Activated CD4-positive, alpha-beta T cell treated with anti-CD3 and anti-CD28 coated beads, Interleukin-2, Interleukin-6, amounts not matched to agents 100 ng/mL and 50 ng/mL, durations not matched to agents 16 hours and 8 hours (primary cell): ENCODE results near the gene GOLGB1.
A peak's percentile ranks its signal among the peaks of the same experiment; 100 is the strongest.
"Not testable (repeated sequence)": the region's sequence is repeated elsewhere in the genome, so short reads cannot be mapped to it uniquely, and the experiment has no call there.

ENCODE experiments used
- DNase-seq: peaks from one replicate; pipeline ENCODE4 v3.0.0-alpha.2; 2020

Gene GOLGB1

DNA sequence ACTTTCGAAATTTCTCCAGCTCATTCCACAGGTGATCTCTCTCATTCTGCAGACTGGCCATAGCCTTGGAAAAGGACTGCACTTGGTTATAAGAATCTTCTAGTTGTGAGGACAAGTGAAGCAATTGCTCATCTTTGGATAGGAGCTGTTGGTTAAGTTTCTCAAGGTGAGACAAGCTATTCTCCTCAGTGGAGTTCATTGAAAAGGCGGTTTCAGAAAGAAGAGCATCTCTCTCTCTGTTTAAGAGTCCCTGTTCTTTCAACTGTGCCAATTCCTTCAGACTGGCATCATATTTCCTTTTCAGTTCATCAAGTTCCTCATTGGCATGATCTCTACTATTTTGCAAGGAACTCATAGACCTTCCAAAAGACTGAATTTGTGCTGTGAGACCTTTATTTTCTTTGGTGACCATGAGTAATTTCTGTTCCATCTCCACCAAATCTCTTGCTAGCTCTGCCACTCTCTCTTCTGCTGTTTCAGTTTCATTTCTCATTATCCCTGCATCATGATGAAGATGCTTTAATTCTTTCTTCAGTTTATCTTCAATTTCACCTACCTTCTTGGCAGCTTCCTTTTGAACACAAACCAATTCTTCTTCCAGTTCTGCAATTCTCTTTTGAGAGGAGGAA, 58.6 kb downstream of the GOLGB1 start:
- DNase-seq, result peak; percentile 56

GRCh38 chr3:121688747-121689146, 60.8 kb downstream of the GOLGB1 start:
- DNase-seq, result not testable (repeated sequence)

- DNase-seq, result no peak
Measured at GRCh38 chr3:121681792-121682191, 67.7 kb downstream of the GOLGB1 start.

GRCh38 chr3:121677141-121677540, 72.4 kb downstream of the GOLGB1 start:
- peak; percentile 31 for DNase-seq

GRCh38 chr3:121670676-121671075, 78.9 kb downstream of the GOLGB1 start:
- DNase-seq, result no peak

DNA sequence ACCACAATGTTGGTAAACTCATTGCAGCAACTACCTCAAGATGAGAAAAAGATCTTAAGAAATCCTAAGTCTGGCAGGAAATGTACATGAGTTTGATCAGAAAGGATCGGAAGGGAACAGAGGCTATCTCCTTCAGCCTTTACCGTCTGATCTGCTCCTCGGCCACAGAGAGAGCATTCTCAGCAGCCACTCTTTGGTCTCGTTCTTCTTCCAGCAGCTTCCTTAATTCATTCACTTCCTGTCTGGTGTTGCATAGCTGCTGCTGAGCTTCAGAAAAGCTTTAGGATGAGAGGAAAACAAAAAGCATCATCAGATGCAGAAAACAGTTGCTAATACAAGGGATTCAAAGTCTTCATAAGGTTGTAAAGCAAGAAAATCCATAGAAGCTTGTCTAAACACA, 82.2 kb downstream of the GOLGB1 start:
- DNase-seq, result no peak

DNA sequence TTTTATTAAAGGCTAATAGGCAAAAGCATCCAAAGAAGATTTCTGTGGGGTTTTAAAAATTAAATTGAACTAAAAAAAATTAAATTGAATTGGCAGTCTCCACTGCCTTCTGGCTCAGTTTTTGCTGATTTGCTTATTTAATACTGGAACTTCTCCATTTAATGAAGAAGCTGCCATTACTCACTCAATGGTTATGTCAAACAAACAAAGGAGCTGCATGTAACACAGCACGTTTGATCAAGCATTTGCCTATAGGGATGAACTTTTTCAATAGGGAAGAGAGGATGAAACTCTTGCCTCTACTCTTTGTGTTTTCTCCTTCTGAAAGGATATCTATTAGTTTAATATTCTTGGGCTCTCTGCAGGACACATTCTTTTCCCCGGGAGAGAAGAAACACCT, 84.1 kb downstream of the GOLGB1 start:
- no peak for DNase-seq

- DNase-seq, result no peak
Measured at GRCh38 chr3:121663171-121663847, 86.2 kb downstream of the GOLGB1 start.

DNA sequence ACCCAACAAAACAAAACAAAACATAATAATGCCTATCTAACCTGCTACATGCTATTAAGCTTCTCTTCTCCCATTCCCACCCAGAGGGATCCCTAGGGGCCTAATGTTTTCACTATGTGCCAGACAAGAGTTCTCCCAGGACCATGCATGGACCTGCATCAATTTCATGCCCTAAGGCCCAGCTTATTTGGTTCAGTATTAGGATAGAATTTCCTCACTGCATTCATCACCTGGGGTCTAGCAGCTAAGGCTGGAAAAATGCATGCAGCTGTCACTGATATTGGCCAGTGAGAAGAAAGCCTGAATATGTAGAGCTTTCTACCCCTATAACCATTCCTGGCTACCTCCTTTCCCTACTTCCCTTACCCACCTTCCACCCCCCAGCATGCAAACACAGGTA, 86.8 kb downstream of the GOLGB1 start:
- no peak for DNase-seq

GRCh38 chr3:121661376-121661775, 88.2 kb downstream of the GOLGB1 start:
- DNase-seq, result no peak

GRCh38 chr3:121660356-121661171, 89.0 kb downstream of the GOLGB1 start, which contains the start of gene HCLS1:
Gene HCLS1 (minus strand): TSS chr3:121660903. CDS start chr3:121658347, 2,556 bp downstream.
- peak; percentile 84 for DNase-seq

- DNase-seq, result no peak
Measured at GRCh38 chr3:121659586-121659985, 90.0 kb downstream of the GOLGB1 start.

GRCh38 chr3:121658716-121659435, 90.7 kb downstream of the GOLGB1 start:
- DNase-seq, result no peak

- DNase-seq, result peak; percentile 72
Measured at GRCh38 chr3:121654493-121655385, 94.8 kb downstream of the GOLGB1 start.

GRCh38 chr3:121651684-121652083, 97.9 kb downstream of the GOLGB1 start:
- no peak for DNase-seq

GRCh38 chr3:121649645-121650044, 99.9 kb downstream of the GOLGB1 start:
- DNase-seq, result peak; percentile 19

DNA sequence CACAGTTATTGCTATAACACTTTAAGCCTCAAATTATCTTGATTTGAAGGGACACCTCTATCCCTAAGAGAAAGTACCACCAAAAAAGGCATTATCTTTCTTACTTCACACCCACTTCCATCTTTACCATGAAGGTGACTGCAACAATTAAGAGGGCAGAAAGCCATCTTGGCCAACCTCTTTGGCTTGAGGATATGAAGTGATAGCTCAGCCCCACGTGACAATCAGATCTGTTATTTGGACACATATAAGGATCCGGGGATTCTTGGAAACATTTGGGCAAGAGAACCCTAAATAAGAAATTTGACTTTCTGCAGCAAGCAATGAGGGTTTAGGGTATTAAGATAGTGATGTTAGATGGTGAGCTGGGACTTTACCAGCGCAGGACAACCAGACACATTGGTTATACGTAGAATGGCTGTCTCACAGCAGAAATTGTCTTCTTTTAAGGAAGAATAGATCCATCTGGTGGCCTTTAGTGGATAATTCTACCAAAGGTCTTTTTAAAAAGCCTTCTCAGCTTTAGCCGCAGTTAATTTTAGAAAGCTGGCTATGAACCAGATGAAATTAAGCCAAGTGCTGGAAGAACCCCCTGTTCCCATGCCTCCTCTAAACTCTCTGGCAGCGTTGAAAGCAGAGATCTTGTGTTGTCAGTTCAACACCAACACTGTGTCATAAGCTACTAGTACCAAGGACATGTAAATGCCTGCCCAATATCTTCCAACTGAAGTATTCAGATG, 101.2 kb downstream of the GOLGB1 start:
- DNase-seq, result no peak

- no peak for DNase-seq
Measured at GRCh38 chr3:121645054-121645453, 104.5 kb downstream of the GOLGB1 start.

GRCh38 chr3:121642601-121643314, 106.8 kb downstream of the GOLGB1 start:
- no peak for DNase-seq

DNA sequence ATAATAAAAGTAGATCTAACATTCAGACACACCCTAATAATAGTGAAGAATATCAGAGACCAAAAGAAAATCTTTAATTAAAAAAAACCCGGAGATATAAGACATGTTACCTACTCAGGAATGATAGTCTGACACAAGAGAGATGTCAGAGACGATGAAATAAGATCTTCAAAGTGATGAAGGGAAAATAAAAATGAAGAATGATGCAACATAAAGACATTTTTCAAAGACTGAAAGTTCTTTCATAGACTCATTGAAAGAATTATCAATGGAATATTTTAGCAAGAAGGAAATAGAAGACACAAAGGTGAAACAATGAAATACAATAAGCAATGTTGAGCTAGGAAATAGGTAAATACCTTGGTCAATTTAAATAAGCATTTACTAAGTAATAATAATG, 108.4 kb downstream of the GOLGB1 start:
- DNase-seq, result no peak

- no peak for DNase-seq
Measured at GRCh38 chr3:121637922-121638321, 111.6 kb downstream of the GOLGB1 start.
